OCI-LY1 (cell line): Measurements from ENCODE around the gene BMPR1A.
"Not testable (repeated sequence)": the region's sequence is repeated elsewhere in the genome, so short reads cannot be mapped to it uniquely, and the experiment has no call there.

Experiments
- H2AFZ ChIP-seq: fragments of 200-600 bp; sonication (generic), shearing (Covaris generic); 2 replicates; pipeline ENCODE4 v1.6.0; 2014; ENCODE audit warnings: antibody characterized with exemption, mild to moderate bottlenecking, low read length
- H3F3A ChIP-seq: fragments of 200-600 bp; sonication (generic), shearing (Covaris generic); 2 replicates; pipeline ENCODE4 v1.6.0; 2014; ENCODE audit warnings: mild to moderate bottlenecking, antibody characterized with exemption, low read length, moderate library complexity; ENCODE audit not compliant: insufficient read depth
- H3K27ac ChIP-seq: fragments of 200-600 bp; sonication (generic); 2 replicates; pipeline ENCODE4 v1.5.1; 2014; ENCODE audit warnings: low read length, mixed run types, mild to moderate bottlenecking, low read depth; ENCODE audit not compliant: poor library complexity, severe bottlenecking
- H3K27me3 ChIP-seq: fragments of 200-600 bp; sonication (generic); 2 replicates; pipeline ENCODE4 v1.6.0; 2014; ENCODE audit warnings: antibody characterized with exemption, mild to moderate bottlenecking, low read length, moderate library complexity; ENCODE audit not compliant: insufficient read depth
- H3K36me3 ChIP-seq: fragments of 200-600 bp; sonication (generic); 2 replicates; pipeline ENCODE4 v1.6.1; 2014; ENCODE audit warnings: mild to moderate bottlenecking, antibody characterized with exemption, low read length, moderate library complexity, mixed read lengths; ENCODE audit not compliant: insufficient read depth
- H3K4me1 ChIP-seq: fragments of 200-600 bp; sonication (generic); 2 replicates; pipeline ENCODE4 v1.5.1; 2014; ENCODE audit warnings: mild to moderate bottlenecking, low read length, moderate library complexity; ENCODE audit not compliant: insufficient read depth, severe bottlenecking
- H3K4me2 ChIP-seq: fragments of 200-600 bp; sonication (generic), shearing (Covaris generic); 2 replicates; pipeline ENCODE4 v1.6.1; 2014; ENCODE audit warnings: low read length
- H3K4me3 ChIP-seq: fragments of 200-600 bp; sonication (generic); 2 replicates; pipeline ENCODE4 v1.5.1; 2014; ENCODE audit warnings: low read length, low read depth, mild to moderate bottlenecking, mixed read lengths; ENCODE audit not compliant: poor library complexity, severe bottlenecking
- H3K79me2 ChIP-seq: fragments of 200-600 bp; shearing (Covaris generic); 2 replicates; pipeline ENCODE4 v1.6.1; 2016; ENCODE audit warnings: mixed run types, low read length, mixed read lengths; ENCODE audit not compliant: insufficient read depth
- H3K9ac ChIP-seq: fragments of 200-600 bp; sonication (generic), shearing (Covaris generic); 2 replicates; pipeline ENCODE4 v1.6.1; 2014; ENCODE audit warnings: mild to moderate bottlenecking, low read length, mixed read lengths
- H3K9me2 ChIP-seq: fragments of 200-600 bp; sonication (generic), shearing (Covaris generic); 2 replicates; pipeline ENCODE4 v1.6.1; 2014; ENCODE audit warnings: low read depth, mild to moderate bottlenecking, low read length, mixed read lengths
- H3K9me3 ChIP-seq: fragments of 200-600 bp; shearing (Covaris generic); 2 replicates; pipeline ENCODE4 v1.6.1; 2014; ENCODE audit warnings: low read length, mixed read lengths
- H4K20me1 ChIP-seq: fragments of 200-600 bp; sonication (generic), shearing (Covaris generic); 2 replicates; pipeline ENCODE4 v1.6.0; 2016; ENCODE audit warnings: mild to moderate bottlenecking, low read length; ENCODE audit not compliant: insufficient read depth
- EZH2 ChIP-seq: fragments of 200-600 bp; sonication (generic), shearing (Covaris generic); IDR thresholded peaks from 2 replicates; pipeline ENCODE4 v1.8.0; 2017; ENCODE audit warnings: borderline replicate concordance, mixed run types, mild to moderate bottlenecking, antibody characterized with exemption, low read length, moderate library complexity, mixed read lengths
- TF ChIP-seq, protein P1 (sequence below): fragments of 200-600 bp; sonication (generic), shearing (Covaris generic); IDR thresholded peaks from 2 replicates; pipeline ENCODE4 v1.5.1; 2017; ENCODE audit warnings: mild to moderate bottlenecking, antibody characterized with exemption, low read length, moderate library complexity, mixed read lengths

The BMPR1A gene

DNA sequence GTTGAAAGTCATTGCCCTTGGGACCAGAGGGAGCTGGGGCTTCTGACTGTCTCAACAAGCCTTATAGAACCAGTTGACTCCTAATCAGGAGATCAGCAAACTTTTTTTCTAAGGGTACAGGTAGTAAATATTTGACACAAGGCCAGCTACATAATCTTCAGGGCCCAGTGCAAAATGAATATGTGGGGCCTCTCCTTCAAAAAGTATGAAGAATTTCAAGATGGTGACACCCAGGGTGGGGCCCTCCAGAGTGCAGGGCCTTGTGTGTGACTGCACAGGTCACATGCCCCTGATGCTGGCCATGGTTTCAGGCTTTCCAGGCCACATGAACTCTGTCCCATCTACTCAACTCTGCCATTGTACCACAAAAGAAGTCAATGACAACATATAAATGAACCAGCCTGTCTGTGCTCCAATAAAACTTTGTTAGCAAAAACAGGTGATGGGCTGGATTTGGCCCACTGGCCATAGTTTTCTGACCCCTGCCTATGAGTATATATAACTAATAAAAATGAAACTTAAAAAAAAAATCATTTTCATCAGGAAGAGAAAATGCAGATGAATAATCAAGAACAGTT, 194.9 kb downstream of the BMPR1A start:
- H3K36me3 ChIP-seq = no peaks in the 10 kb centered on the region; the same call in 1 of the 2 replicates
- H3F3A ChIP-seq = no peaks in the 10 kb centered on the region
- H3K9me3 ChIP-seq = no peaks in the 10 kb centered on the region
- peaks cover under 1% of the 10 kb centered on the region; the same call in 1 of the 2 replicates for H3K27me3 ChIP-seq
- H3K4me3 ChIP-seq = no peak overlapping the region
- no peaks in the 10 kb centered on the region for H4K20me1 ChIP-seq
- no peaks in the 10 kb centered on the region for H3K4me1 ChIP-seq
- no peak overlapping the region for H3K27ac ChIP-seq
- H3K4me2 ChIP-seq = no peak overlapping the region
- TF ChIP-seq, protein P1, sequence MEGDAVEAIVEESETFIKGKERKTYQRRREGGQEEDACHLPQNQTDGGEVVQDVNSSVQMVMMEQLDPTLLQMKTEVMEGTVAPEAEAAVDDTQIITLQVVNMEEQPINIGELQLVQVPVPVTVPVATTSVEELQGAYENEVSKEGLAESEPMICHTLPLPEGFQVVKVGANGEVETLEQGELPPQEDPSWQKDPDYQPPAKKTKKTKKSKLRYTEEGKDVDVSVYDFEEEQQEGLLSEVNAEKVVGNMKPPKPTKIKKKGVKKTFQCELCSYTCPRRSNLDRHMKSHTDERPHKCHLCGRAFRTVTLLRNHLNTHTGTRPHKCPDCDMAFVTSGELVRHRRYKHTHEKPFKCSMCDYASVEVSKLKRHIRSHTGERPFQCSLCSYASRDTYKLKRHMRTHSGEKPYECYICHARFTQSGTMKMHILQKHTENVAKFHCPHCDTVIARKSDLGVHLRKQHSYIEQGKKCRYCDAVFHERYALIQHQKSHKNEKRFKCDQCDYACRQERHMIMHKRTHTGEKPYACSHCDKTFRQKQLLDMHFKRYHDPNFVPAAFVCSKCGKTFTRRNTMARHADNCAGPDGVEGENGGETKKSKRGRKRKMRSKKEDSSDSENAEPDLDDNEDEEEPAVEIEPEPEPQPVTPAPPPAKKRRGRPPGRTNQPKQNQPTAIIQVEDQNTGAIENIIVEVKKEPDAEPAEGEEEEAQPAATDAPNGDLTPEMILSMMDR = no peak
- TF ChIP-seq EZH2 = no peak
- no peak overlapping the region for H3K9ac ChIP-seq
- H3K79me2 ChIP-seq = no peaks in the 10 kb centered on the region
- no peak overlapping the region for H2AFZ ChIP-seq
- H3K9me2 ChIP-seq = no peaks in the 10 kb centered on the region

DNA sequence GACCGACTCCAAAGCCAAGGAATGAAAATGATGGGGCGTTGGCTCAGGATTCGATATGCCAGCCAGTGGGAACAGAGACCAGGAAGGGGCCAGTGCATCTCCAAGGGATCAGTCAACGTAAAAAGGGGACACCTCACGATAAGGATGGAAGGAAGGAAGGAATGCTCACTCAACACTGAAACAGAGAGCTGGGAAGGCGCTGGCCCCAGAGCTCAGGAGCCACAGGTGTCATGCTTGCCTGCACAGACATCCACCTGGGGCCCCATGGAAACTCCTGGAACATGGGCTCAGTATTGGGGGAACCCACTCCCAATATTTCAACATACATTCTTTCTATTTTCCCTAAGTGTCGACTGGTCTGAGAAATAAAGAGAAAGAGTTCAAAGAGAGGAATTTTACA, 195.7 kb downstream of the BMPR1A start:
- no peak overlapping the region for H3K4me2 ChIP-seq
- no peaks in the 10 kb centered on the region for H3K4me1 ChIP-seq
- H3K27ac ChIP-seq = no peak overlapping the region
- no peaks in the 10 kb centered on the region for H3K9me3 ChIP-seq
- H3K4me3 ChIP-seq = no peak overlapping the region
- no peaks in the 10 kb centered on the region; the same call in 1 of the 2 replicates for H3K36me3 ChIP-seq
- no peaks in the 10 kb centered on the region for H3K79me2 ChIP-seq
- H4K20me1 ChIP-seq = no peaks in the 10 kb centered on the region
- TF ChIP-seq, protein P1 = no peak
- TF ChIP-seq EZH2 = no peak
- H3K9me2 ChIP-seq = no peaks in the 10 kb centered on the region
- H2AFZ ChIP-seq = no peak overlapping the region
- no peaks in the 10 kb centered on the region for H3F3A ChIP-seq
- H3K9ac ChIP-seq = no peak overlapping the region
- H3K27me3 ChIP-seq = no peaks in the 10 kb centered on the region; the same call in 1 of the 2 replicates

DNA sequence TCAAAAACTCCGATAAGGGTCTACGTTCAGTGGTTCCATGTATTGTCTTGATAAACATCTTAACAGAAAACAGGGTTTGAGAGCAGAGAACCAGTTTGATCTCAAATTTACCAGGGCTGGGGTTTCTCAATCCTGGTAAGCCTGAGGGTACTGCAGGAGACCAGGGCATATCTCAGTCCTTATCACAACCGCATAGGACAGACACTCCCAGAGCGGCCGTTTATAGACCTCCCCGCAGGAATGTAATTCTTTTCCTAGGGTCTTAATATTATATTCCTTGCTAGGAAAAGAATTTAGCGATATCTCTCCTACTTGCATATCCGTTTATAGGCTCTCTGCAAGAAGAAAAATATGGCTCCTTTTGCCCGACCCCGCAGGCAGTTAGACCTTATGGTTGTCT, 196.3 kb downstream of the BMPR1A start:
- not testable (repeated sequence) for H4K20me1 ChIP-seq, H3K27me3 ChIP-seq, H3K36me3 ChIP-seq, H3K79me2 ChIP-seq, H3K4me2 ChIP-seq, H3K9ac ChIP-seq, H3K9me3 ChIP-seq, H3K4me3 ChIP-seq, H3F3A ChIP-seq, H3K4me1 ChIP-seq, H3K27ac ChIP-seq, H3K9me2 ChIP-seq, H2AFZ ChIP-seq
